ENCODE results near the gene SCAMP4.
"Not testable (repeated sequence)": the region's sequence is repeated elsewhere in the genome, so short reads cannot be mapped to it uniquely, and the experiment has no call there.

The SCAMP4 gene

DNA sequence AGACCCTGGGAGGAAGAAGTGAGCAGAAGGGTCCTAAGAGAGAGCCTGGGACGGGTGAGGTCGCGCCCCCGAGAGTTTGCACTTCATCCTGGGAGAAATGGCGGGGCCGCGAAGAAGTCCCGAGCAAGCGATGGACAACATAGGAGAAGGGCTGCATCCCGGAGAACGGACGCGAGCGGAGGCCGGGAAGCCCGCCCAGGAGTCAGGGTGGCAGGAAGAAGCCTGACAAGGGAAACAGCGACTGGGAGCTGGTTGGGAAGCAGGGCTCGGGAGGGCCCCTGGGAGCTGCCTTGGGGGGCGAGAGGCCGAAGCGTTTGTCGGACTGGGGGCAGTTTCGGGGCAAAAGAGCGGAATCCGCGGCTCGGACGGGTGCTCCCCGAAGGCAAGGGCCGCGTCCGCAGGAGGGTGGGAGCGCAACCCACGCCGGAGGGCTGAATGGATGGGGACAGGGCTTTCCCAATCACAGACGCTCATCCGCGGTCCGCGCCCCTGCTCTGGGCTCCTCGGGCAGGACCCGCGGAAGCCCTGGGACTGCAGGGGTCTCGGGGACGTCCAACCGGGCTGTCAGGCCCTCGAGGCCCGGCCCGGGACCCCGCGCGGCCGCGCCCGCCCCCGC lies 20.4 kb upstream of the SCAMP4 start:
- no peak for DNase-seq (ENCODE audit: low read depth)
- TF ChIP-seq, protein P1, sequence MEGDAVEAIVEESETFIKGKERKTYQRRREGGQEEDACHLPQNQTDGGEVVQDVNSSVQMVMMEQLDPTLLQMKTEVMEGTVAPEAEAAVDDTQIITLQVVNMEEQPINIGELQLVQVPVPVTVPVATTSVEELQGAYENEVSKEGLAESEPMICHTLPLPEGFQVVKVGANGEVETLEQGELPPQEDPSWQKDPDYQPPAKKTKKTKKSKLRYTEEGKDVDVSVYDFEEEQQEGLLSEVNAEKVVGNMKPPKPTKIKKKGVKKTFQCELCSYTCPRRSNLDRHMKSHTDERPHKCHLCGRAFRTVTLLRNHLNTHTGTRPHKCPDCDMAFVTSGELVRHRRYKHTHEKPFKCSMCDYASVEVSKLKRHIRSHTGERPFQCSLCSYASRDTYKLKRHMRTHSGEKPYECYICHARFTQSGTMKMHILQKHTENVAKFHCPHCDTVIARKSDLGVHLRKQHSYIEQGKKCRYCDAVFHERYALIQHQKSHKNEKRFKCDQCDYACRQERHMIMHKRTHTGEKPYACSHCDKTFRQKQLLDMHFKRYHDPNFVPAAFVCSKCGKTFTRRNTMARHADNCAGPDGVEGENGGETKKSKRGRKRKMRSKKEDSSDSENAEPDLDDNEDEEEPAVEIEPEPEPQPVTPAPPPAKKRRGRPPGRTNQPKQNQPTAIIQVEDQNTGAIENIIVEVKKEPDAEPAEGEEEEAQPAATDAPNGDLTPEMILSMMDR (conservative IDR thresholded peaks at IDR 0.05; ENCODE audit: control insufficient read depth, insufficient read depth, low read depth, low read length), result no peak
- peak overlapping the region; percentile 85 for H3K4me3 ChIP-seq (ENCODE audit: control insufficient read depth, low read depth, low read length)

DNA sequence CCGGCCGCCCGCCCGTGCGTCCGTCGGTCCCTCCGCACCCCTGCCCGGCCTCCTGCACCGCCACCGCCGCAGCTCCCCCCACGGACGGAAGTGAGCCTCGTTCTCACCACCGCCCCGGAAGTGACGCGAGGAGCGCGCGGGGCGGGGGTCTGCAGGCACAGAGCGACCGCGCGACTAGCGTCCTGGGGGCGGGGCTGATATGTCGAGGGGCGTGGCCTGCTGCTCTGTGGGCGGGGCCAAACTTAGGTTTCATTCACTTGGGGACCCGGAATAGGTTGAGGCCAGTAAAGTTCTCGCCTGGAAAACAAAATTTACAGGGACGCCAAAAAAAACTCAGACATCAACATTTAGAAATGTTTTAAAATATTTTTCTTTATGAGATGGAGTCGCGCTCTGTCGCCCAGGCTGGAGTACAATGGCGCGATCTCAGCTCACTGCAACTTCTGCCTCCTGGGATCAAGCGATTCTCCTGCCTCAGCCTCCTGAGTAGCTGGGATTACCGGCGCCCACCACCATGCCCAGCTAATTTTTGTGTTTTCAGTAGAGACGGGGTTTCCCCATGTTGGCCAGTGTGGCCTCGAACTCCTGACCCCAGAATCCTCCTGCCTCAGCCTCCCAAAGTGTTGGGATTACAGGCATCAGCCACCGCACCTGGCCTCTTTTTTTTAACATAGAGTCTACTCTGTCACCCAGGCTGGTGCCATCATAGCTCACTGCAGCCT lies 19.6 kb upstream of the SCAMP4 start, which contains the start of gene ABHD17A:
Gene ABHD17A, minus strand, starts transcription at position 99 of the 722 bp plus-strand sequence. CDS start 3,930 bp downstream, outside the sequence.
- peak; percentile 86 for DNase-seq (ENCODE audit: low read depth)
- H3K4me3 ChIP-seq (ENCODE audit: control insufficient read depth, low read depth, low read length), result peak within 1 kb of the TSS; percentile 85

DNA sequence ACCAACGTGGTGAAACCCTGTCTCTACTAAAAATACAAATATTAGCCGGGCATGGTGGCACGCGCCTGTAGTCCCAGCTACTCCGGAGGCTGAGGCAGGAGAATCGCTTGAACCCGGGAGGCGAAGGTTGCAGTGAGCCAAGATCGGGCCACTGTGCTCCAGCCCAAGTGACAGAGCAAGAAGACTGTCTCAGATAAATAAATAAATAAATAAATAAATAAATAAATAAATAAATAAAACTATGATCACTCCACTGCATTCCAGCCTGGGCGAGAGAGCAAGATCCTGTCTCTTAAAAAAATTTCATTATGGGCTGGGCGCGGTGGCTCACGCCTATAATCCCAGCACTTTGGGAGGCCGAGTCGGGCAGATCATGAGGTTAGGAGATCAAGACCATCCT lies 18.8 kb upstream of the SCAMP4 start:
- not testable (repeated sequence) for DNase-seq (ENCODE audit: low read depth); H3K4me3 ChIP-seq (ENCODE audit: control insufficient read depth, low read depth, low read length)

DNA sequence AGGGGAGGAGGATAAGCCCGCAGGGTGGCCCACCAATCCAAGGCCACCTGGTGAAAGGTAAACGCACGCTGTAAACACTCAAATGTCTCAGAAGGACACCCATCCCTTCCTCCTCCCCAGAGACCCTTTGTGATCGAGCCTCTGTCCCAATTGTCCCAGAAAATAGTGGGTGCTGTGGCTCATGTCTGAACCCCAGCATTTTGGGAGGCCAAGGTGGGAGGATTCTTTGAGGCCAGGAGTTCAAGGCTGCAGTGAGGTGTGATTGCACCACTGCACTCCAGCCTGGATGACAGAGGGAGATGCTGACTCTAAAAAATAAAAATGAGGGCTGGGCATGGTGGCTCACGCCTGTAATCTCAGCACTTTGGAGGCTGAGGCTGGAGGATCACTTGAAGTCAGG lies 16.8 kb upstream of the SCAMP4 start:
- DNase-seq (ENCODE audit: low read depth), result no peak
- TF ChIP-seq, protein P1 (conservative IDR thresholded peaks at IDR 0.05; ENCODE audit: control insufficient read depth, insufficient read depth, low read depth, low read length), result no peak
- H3K4me3 ChIP-seq (ENCODE audit: control insufficient read depth, low read depth, low read length), result no peak overlapping the region

DNA sequence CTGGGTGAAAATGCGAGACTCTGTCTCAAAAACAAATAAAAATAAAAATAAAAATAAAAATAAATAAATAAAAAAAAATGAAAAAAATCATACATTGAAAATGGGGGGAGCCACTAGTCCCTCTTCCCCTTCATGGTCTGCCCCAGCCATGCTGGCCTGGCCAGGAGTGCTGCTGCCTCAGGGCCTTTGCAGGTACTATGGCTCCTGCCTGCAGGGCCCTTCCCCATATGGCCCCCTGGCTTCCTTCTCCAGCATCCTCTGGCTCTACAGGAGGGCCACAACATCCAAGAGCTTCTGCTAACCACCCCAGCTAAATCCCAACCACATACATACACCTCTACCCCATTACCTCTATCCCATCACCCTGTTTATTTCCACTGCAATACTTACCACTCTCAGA lies 15.3 kb upstream of the SCAMP4 start:
- H3K4me3 ChIP-seq (ENCODE audit: control insufficient read depth, low read depth, low read length), result no peak overlapping the region
- TF ChIP-seq, protein P1 (conservative IDR thresholded peaks at IDR 0.05; ENCODE audit: control insufficient read depth, insufficient read depth, low read depth, low read length), result no peak
- DNase-seq (ENCODE audit: low read depth), result no peak

DNA sequence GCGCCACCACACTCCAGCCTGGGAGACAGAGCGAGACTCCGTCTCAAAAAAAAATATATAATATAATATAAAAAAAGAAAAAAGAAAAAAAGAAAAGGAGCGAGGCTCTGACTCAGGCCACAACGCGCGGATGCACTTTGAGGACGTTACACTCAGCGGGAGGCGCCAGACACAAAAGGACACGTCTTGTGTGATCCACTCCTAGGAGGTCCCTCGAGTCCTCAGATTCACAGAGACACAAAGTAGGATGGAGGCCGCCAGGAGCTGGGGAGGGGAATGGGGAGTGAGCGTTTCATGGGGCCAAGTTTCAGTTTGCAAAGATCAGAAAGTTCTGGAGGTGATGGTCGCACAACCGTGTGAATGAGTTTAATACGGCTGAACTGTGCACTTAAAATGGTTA lies 11.4 kb upstream of the SCAMP4 start:
- no peak overlapping the region for H3K4me3 ChIP-seq (ENCODE audit: control insufficient read depth, low read depth, low read length)
- no peak for DNase-seq (ENCODE audit: low read depth)
- TF ChIP-seq, protein P1 (conservative IDR thresholded peaks at IDR 0.05; ENCODE audit: control insufficient read depth, insufficient read depth, low read depth, low read length), result no peak

DNA sequence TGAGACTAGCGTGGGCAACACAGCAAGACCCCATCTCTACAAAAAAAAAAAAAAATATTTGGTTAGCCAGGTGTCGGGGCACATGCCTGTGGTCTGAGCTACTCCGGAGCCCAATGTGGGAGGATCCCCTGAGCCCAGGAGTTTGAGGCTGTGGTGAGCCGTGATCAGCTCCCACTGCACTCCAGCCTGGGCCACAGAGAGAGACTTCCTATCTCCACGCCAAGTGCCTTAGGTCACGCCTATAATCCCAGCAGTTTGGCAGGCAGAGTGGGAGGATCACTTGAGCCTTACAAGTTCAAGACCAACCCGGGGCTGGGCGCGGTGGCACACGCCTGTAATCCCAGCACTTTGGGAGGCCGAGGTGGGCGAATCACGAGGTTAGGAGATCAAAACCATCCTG lies 8.7 kb upstream of the SCAMP4 start:
- TF ChIP-seq, protein P1 (conservative IDR thresholded peaks at IDR 0.05; ENCODE audit: control insufficient read depth, insufficient read depth, low read depth, low read length), result no peak
- H3K4me3 ChIP-seq (ENCODE audit: control insufficient read depth, low read depth, low read length), result no peak overlapping the region
- no peak for DNase-seq (ENCODE audit: low read depth)
